BLaER1 treated with 17β-estradiol and CSF1 and Interleukin-3, amounts not matched to agents 10 nM and 100 nM (cell line): ENCODE data around the gene PRODH.
"Not testable (repeated sequence)": the region's sequence is repeated elsewhere in the genome, so short reads cannot be mapped to it uniquely, and the experiment has no call there.

Experiments used
- H3K27ac ChIP-seq, 11 experiments: shearing (Covaris generic); formaldehyde crosslinking; 2 replicates each; pipeline ENCODE4 v1.8.1; 2022
- H3K27me3 ChIP-seq, 11 experiments: shearing (Covaris generic); formaldehyde crosslinking; 2 replicates each; pipeline ENCODE4 v1.8.1; 2022
- H3K36me3 ChIP-seq, 11 experiments: shearing (Covaris generic); formaldehyde crosslinking; 2 replicates each; pipeline ENCODE4 v1.8.1; 2022
- H3K4me1 ChIP-seq, 10 experiments: shearing (Covaris generic); formaldehyde crosslinking; 2 replicates each; pipeline ENCODE4 v1.8.1; 2022
- H3K4me2 ChIP-seq, 11 experiments: shearing (Covaris generic); formaldehyde crosslinking; 2 replicates each; pipeline ENCODE4 v1.8.1; 2022
- H3K4me3 ChIP-seq, 10 experiments: shearing (Covaris generic); formaldehyde crosslinking; 2 replicates each; pipeline ENCODE4 v1.8.1; 2022
- H3K9ac ChIP-seq, 11 experiments: shearing (Covaris generic); formaldehyde crosslinking; 2 replicates each; pipeline ENCODE4 v1.8.1; 2022
- H3K9me3 ChIP-seq, 11 experiments: shearing (Covaris generic); formaldehyde crosslinking; replicated peaks in 1 of 11; 2 replicates each; pipeline ENCODE4 v1.8.1; 2022
- H4K20me1 ChIP-seq, 11 experiments: shearing (Covaris generic); formaldehyde crosslinking; 2 replicates each; pipeline ENCODE4 v1.8.1; 2022
- Cebpa-rat ChIP-seq, 11 experiments: shearing (Covaris generic); IDR thresholded peaks; 2 replicates each; pipeline ENCODE4 v1.8.1; 2022

PRODH gene

DNA sequence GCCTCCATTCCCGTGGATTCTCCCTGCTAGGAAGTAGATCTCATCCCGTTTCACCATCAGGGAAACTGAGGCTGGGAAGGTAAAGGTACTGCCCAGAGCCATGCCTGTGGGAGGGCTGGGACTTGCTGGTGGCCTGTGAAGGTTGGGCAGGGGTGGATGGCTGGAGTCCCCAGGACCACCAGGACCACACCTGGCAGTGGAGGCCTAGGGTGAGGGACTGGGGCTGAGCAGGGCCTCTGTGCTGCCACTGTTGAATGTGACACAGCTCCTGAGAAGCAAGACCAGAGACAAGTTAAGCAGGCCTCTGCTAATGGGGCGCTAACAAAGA, 26.2 kb upstream of the PRODH start:
- no peak overlapping the region for H3K4me3 ChIP-seq
- TF ChIP-seq Cebpa-rat (IDR thresholded peaks at IDR 0.05) = no peak
- no peaks in the 10 kb centered on the region for H3K36me3 ChIP-seq

DNA sequence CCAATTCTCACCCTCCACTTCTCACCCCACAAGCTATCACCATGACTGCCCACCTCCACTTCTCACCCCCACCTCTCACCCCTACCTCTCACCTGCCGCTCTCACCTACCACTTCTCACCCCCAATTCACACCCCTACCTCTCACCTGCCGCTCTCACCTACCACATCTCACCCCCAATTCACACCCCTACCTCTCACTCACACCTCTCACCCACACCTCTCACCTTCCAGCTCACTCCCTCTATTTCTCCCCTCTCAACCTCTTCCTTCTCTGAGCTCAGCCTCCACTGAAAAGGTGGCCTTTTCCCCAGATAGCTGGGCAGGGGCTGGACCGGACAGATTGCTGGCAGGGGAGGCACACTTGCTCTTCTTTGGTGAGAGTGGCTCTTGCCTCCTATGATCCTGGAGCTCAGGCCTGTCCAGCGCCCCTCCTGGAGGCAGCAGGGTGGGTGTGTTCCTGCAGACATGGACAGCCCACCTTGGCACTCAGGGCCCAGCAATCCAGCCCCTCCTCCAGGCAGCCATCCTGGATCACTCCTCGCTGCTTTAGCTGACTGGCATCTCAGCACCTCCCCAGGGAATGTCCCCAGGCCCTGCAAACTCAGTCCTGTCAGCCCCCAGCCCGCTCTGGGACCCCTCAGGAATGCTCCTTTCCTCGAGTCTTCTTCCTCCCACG, 25.7 kb upstream of the PRODH start:
- H3K4me1 ChIP-seq = peaks cover 10 to 32% (median 22%) of the 10 kb centered on the region in 10 experiments
- H3K9me3 ChIP-seq, H3K9ac ChIP-seq, H3K36me3 ChIP-seq, H3K4me2 ChIP-seq, H3K27ac ChIP-seq, H3K27me3 ChIP-seq, H4K20me1 ChIP-seq, H3K4me3 ChIP-seq: not testable (repeated sequence)

More for the DNA sequence above, 26.2 kb upstream of the PRODH start:
- Histone ChIP-seq H3K4me1 (peaks cover 15 to 37% (median 25%) of the 10 kb centered on the region in 10 experiments), H3K27ac (no peak overlapping the region), H3K4me2 (no peak overlapping the region), H4K20me1 (0 out of 22 replicates have a peak, but pooled peaks cover 0 to 3% (median 0%) of the 10 kb centered on the region in 11 experiments), H3K9me3 (no peaks in the 10 kb centered on the region), H3K9ac (no peak overlapping the region), H3K27me3 (no peaks in the 10 kb centered on the region)

DNA sequence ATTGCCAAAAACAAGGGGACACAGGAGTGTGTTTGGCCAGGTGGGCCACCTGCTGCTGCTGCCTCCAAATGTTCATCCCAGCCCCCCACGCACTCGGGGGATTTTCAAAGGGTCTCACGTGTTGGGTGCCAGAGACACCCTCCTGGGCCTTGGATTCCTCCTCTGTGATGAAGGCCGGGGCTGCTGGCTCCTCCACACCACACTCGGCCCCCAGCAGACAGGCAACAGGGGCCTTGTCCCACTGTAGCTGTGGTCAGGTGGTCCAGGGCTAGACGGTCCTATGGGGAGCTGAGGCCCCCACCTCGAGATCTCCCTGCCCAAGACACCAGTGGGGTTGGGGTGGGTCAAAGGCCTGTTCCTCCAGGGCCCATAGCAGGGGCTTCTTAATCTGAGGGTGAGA, 25.1 kb upstream of the PRODH start:
- H3K4me2 ChIP-seq, H4K20me1 ChIP-seq, H3K4me3 ChIP-seq, H3K36me3 ChIP-seq, H3K27ac ChIP-seq, H3K9me3 ChIP-seq, H3K9ac ChIP-seq, H3K27me3 ChIP-seq: not testable (repeated sequence)
- H3K4me1 ChIP-seq = peaks cover 5 to 26% (median 16%) of the 10 kb centered on the region in 10 experiments; a peak in 18 of 20 replicates

DNA sequence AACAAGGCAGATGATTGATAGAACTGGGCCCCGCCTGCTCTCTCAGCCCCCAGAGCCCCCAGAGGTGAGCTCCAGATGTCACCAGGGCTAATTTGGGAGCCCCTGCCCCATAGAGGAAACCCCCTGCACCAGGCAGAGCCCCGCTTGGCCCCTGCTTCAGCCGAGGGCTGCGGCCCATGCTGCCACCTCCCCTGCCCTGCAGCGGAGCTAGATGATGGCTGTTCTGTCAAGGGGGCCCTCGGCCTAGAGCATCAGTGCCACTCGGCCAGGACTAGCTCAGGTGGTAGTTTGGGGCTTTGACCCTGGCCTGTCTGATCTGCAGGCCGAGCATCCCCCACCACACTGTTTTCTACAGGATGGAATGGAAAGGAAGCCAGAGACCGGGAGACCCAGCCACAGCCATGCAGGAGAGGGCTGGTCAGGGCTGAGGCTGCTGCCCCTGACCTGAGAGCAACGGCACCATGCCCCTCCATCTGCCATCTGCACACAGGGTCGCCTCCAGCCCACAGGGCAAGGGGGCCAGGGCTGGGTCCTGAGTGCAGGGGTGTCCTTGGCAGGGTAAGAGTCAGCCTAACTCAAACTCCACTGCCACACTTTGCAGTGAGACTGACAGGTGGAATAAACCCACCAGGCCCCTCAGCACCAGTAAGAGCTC, 24.2 kb upstream of the PRODH start:
- H3K27me3 ChIP-seq, H3K27ac ChIP-seq, H3K9me3 ChIP-seq, H4K20me1 ChIP-seq, H3K9ac ChIP-seq, H3K36me3 ChIP-seq, H3K4me3 ChIP-seq: not testable (repeated sequence)
- peak overlapping the region in 1 of 11 experiments; percentile 3; a peak in 1 of 22 replicates for H3K4me2 ChIP-seq
- peaks cover 0 to 17% (median 7%) of the 10 kb centered on the region in 10 experiments; a peak in 12 of 20 replicates for H3K4me1 ChIP-seq

DNA sequence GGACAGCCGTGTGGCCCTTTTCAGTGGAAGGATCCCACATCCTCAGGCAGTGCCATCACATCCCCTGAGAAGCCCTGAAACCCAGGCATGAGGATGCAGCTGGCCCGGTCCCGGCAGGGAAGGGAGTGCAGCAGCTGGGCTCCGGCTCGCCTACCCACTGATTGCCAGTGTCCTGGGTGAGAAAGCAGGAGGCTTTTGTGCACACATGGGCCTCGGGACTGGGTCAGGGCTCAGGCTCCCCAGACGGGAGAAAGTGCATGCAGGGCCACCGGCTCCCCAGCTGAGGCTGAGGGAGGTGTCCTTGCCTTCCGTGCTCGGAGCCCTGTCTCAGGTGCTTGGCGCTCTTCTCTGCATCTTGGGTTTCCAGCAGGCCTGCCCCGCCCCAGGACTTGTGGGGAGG, 23.6 kb upstream of the PRODH start:
- peak overlapping the region in 1 of 11 experiments; percentile 3; a peak in 2 of 22 replicates for H3K4me2 ChIP-seq
- H3K27me3 ChIP-seq, H4K20me1 ChIP-seq, H3K27ac ChIP-seq, H3K36me3 ChIP-seq, H3K4me3 ChIP-seq, H3K9ac ChIP-seq, H3K9me3 ChIP-seq: not testable (repeated sequence)
- H3K4me1 ChIP-seq = peaks cover 0 to 12% (median 2%) of the 10 kb centered on the region in 10 experiments; a peak in 8 of 20 replicates

DNA sequence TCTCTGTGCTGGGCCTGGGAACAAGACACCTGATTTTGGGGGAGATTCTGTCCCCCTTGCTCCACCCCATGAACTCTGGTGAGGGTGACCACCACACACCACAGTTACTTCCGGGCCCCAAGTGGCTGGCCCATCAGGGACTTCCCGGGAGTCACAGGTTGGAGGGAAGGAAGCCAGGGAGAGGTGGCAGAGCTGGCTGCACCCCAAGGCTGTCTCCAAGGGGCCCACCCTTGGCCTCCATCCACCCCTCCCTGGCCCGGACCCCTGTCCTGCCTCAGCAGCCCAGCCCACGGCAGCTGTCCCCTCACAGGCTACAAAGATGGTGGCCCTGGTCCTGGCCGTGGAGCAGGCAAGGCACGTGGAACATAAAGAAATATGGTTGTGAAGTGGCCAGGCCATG, 23.2 kb upstream of the PRODH start:
- H3K4me2 ChIP-seq = peak overlapping the region in 1 of 11 experiments; percentile 15; a peak in 3 of 22 replicates
- not testable (repeated sequence) for H3K4me3 ChIP-seq, H3K9ac ChIP-seq, H4K20me1 ChIP-seq, H3K9me3 ChIP-seq, H3K36me3 ChIP-seq, H3K27ac ChIP-seq, H3K27me3 ChIP-seq, H3K4me1 ChIP-seq

DNA sequence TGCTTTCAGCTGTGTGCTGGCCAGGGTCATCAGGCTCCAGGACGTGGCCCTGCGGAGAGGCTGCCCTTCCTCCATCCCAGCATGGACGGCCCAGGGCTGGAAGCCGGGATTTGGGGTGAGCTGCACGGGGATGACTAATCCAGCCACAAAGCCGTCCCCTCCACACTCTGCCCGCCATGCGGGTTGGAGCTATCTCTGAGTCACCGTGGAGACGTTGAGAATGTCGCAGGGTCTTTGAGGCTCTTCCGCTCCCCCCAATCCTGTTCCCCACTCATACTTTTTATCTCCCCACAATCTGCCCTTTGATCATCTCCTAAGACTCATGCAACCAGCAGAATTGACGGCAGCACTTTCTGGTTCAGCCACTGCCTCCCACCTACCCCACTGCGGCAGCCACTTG, 22.6 kb upstream of the PRODH start:
- H3K4me1 ChIP-seq, H3K36me3 ChIP-seq, H3K9ac ChIP-seq, H3K9me3 ChIP-seq, H3K27ac ChIP-seq, H3K4me3 ChIP-seq, H3K4me2 ChIP-seq, H3K27me3 ChIP-seq, H4K20me1 ChIP-seq: not testable (repeated sequence)

DNA sequence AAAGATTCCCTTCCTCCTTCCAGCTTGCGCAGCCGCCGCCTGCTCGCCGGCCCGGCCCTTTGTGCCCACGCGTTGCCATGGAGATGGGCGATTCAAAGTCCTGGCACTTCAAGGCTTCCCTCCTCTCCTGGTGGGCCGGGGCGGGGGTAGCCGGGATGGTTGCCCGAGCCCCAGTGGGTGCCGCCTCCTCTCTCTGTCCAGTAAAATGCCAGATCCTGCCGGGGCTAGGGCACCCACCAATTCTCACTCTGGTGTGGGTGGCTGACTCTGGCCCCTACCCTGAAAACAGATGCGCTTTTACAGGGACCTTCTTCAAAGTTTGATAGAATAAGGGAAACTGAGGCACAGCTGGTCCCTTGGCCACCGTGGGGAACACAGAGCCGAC, 22.2 kb upstream of the PRODH start:
- H3K36me3 ChIP-seq, H3K4me2 ChIP-seq, H3K27ac ChIP-seq, H4K20me1 ChIP-seq, H3K4me3 ChIP-seq, H3K9ac ChIP-seq, H3K27me3 ChIP-seq, H3K9me3 ChIP-seq: not testable (repeated sequence)
- peaks cover 0 to 10% (median 3%) of the 10 kb centered on the region in 10 experiments; a peak in 12 of 20 replicates for H3K4me1 ChIP-seq

DNA sequence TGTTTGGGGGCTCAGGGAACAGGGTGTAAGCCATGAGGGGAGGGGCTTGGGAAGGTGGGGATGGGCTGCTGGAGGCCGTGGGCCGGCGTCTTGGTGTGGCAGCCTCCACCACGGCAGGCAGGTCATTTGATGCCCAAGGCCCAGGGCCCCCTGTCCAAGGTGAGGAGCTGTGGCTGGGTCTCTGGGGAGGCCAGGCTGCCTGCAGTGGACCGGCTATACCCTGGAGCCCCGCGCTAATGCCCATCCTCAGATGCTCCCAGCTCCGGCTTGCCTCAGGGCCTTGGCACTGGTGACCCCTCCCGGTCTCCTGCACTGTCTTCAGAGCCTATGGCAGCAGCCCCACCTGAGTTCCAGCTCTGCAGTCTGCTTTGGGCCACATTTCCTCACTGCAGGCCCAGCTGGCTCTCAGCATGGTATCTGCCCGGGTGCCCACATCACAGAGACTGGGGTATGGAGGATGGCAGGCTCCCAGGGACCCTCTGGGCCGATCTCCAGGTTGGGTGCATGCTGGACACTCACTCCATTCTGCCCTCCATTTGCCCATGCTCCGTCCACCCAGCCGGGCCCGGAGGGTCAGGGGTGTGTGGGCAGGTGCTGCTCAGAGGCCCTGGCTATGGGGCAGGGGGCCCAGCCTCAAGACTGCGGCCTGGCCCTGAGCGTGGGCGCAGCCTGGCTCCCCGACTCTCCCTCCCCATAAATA, 21.7 kb upstream of the PRODH start:
- not testable (repeated sequence) for H4K20me1 ChIP-seq, H3K4me2 ChIP-seq, H3K9me3 ChIP-seq, H3K36me3 ChIP-seq, H3K27me3 ChIP-seq, H3K9ac ChIP-seq, H3K27ac ChIP-seq, H3K4me3 ChIP-seq
- peaks cover 0 to 14% (median 6%) of the 10 kb centered on the region in 10 experiments; a peak in 12 of 20 replicates for H3K4me1 ChIP-seq

DNA sequence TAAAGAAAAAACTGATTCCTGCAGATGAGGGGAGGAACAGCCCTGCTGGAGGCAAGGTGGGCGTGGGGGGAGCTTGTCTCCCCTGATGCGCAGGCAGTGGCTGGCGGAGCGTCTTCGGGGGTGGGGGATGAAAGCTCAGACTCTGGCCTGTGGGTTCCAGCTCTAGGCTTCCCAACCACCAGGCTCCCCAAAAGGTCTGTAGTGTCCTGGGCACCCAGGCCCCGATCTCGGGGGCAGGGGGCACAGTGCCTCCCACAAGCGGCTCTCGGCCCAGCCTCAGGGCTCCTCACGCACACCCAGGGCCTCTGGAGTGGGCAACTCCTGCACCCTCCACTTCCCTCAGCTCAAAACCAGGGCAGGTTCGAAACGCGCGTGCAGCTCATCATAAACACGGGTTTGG, 20.9 kb upstream of the PRODH start:
- H4K20me1 ChIP-seq, H3K9me3 ChIP-seq: not testable (repeated sequence)

DNA sequence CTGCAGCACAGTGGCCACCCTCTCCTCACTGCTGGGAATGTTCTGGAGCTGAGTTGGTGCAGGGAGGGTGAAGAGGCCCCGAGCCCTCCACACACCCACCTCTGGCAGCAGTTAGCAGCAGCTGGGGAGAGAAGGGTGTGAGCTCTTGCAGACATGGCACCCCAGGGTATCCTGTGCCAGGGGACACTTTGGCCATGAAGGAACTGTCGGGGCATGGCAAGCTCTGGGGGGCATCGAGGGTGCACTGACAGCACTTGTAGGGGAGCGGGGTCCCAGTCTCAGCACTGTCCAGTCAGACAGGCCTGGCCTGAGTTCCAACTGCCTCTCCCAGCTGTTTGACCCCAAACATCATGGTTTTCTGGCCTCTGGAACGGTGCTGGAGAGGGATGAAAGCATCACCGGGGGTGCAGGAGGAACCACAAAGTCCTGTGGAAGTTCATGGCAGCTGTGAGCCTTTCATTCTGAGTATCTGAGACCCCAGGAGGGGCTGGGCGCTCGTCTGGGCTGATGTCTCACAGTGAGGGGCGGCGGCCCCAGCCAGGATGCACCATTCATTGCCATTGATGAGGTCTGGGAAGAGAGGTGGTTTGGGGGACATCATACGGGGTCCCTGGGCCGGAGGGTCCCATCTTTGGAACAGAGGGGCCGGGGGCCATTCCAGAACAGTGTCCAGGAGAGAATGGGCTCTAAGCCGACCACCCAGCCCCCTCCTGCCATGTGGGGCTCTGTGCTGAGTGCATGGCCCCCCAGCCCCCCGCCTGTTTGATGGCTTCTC, 20.2 kb upstream of the PRODH start:
- not testable (repeated sequence) for H3K4me2 ChIP-seq

More for the DNA sequence above, 20.9 kb upstream of the PRODH start:
- peaks cover 0 to 20% (median 6%) of the 10 kb centered on the region in 10 experiments; a peak in 12 of 20 replicates for H3K4me1 ChIP-seq
- H3K36me3 ChIP-seq, H3K4me2 ChIP-seq, H3K27me3 ChIP-seq, H3K9ac ChIP-seq, H3K27ac ChIP-seq, H3K4me3 ChIP-seq: not testable (repeated sequence)

More for the DNA sequence above, 20.2 kb upstream of the PRODH start:
- not testable (repeated sequence) for H4K20me1 ChIP-seq, H3K9me3 ChIP-seq, H3K9ac ChIP-seq, H3K4me3 ChIP-seq, H3K27me3 ChIP-seq, H3K36me3 ChIP-seq, H3K27ac ChIP-seq
- peaks cover 0 to 22% (median 6%) of the 10 kb centered on the region in 10 experiments; a peak in 12 of 20 replicates for H3K4me1 ChIP-seq
